ENCODE measurements around the gene TSGA10IP. TPM values are rescaled to one million over a fixed set of nuclear protein-coding genes. Genes with fewer than 3 reads are reported as not detected.

Gene TSGA10IP
- total and polyA plus RNA-seq, 2 experiments from 2014 or later, result 1.6 to 2.0 TPM

- H4K20me1 ChIP-seq (replicated peaks; ENCODE audit: insufficient read depth), result peaks cover 7% of the 10 kb centered on the region; the same call in 1 of the 2 replicates
- DNase-seq (ENCODE audit: low spot score) (peak; percentile 39), ATAC-seq (no peak; the same call in 2 of the 3 replicates)
- peaks cover 13% of the 10 kb centered on the region for H3K27me3 Mint-ChIP-seq (ENCODE audit: insufficient read depth, low read depth, poor library complexity)
- no peaks in the 10 kb centered on the region for H3K9me2 ChIP-seq (ENCODE audit: insufficient read depth)
- H3K36me3 ChIP-seq (ENCODE audit: insufficient read depth), result peaks cover 24% of the 10 kb centered on the region
- peak overlapping the region; percentile 100 for H3K4me3 Mint-ChIP-seq
- peaks cover 67% of the 10 kb centered on the region for H3K36me3 Mint-ChIP-seq (ENCODE audit: low read depth)
- H3K4me1 ChIP-seq (ENCODE audit: insufficient read depth), result peaks cover 17% of the 10 kb centered on the region; the same call in 1 of the 2 replicates
- H3K4me1 Mint-ChIP-seq, result peaks cover 22% of the 10 kb centered on the region
- peaks cover 18% of the 10 kb centered on the region; the same call in 1 of the 2 replicates for H3F3A ChIP-seq (replicated peaks; ENCODE audit: low read depth)
- H3K79me2 ChIP-seq (replicated peaks; ENCODE audit: insufficient read depth), result peaks cover 39% of the 10 kb centered on the region
- H3K4me3 ChIP-seq, result peak overlapping the region; percentile 97
- peak overlapping the region; percentile 99 for H3K27ac Mint-ChIP-seq
- TF ChIP-seq ETS1 (IDR thresholded peaks at IDR 0.05) (no peak), EZH2phosphoT487 (IDR thresholded peaks at IDR 0.05; ENCODE audit: unreplicated experiment) (no peak), REST (IDR thresholded peaks at IDR 0.05; ENCODE audit: unreplicated experiment) (no peak), CTCF (conservative IDR thresholded peaks at IDR 0.05; ENCODE audit: low read depth in 2 of 2) (peak in 1 of 2 experiments; percentile 14; a peak in 1 of 4 replicates)
- H3K27me3 ChIP-seq (ENCODE audit: insufficient read depth), result no peaks in the 10 kb centered on the region
- peak overlapping the region; percentile 56; the same call in 1 of the 2 replicates for H2AFZ ChIP-seq
- peak overlapping the region; percentile 99 for H3K27ac ChIP-seq (ENCODE audit: low read depth)
- H3K9me3 Mint-ChIP-seq, result no peaks in the 10 kb centered on the region
- peak overlapping the region; percentile 93 for H3K4me2 ChIP-seq
Observed at GRCh38 chr11:66002648-66003225, 57.5 kb downstream of the TSGA10IP start.

- Histone ChIP-seq H3K4me2 (peak overlapping the region; percentile 93), H3K27ac (ENCODE audit: low read depth) (no peak overlapping the region), H3K4me3 (peak overlapping the region; percentile 97), H2AFZ (no peak overlapping the region), H3K36me3 (ENCODE audit: insufficient read depth) (peaks cover 24% of the 10 kb centered on the region), H3K4me1 (ENCODE audit: insufficient read depth) (peaks cover 17% of the 10 kb centered on the region; the same call in 1 of the 2 replicates), H3K79me2 (replicated peaks; ENCODE audit: insufficient read depth) (peaks cover 39% of the 10 kb centered on the region), H3K27me3 (ENCODE audit: insufficient read depth) (no peaks in the 10 kb centered on the region), H4K20me1 (replicated peaks; ENCODE audit: insufficient read depth) (peaks cover 7% of the 10 kb centered on the region; the same call in 1 of the 2 replicates), H3F3A (replicated peaks; ENCODE audit: low read depth) (peaks cover 18% of the 10 kb centered on the region; the same call in 1 of the 2 replicates), H3K9me2 (ENCODE audit: insufficient read depth) (no peaks in the 10 kb centered on the region)
- DNase-seq (ENCODE audit: low spot score), result no peak
- H3K27me3 Mint-ChIP-seq (ENCODE audit: insufficient read depth, low read depth, poor library complexity), result peaks cover 13% of the 10 kb centered on the region
- peaks cover 61% of the 10 kb centered on the region for H3K36me3 Mint-ChIP-seq (ENCODE audit: low read depth)
- no peak for TF ChIP-seq EZH2 (IDR thresholded peaks at IDR 0.05; ENCODE audit: low read depth, unreplicated experiment)
- H3K9me3 Mint-ChIP-seq, result no peaks in the 10 kb centered on the region
- ATAC-seq, result no peak
- H3K27ac Mint-ChIP-seq, result peak overlapping the region; percentile 85; the same call in 1 of the 2 replicates
- peaks cover 26% of the 10 kb centered on the region for H3K4me1 Mint-ChIP-seq
- H3K4me3 Mint-ChIP-seq, result peak overlapping the region; percentile 100
Observed at GRCh38 chr11:66003291-66003690, 58.0 kb downstream of the TSGA10IP start.
